Smooth muscle cell (in vitro differentiated cells): Measurements from ENCODE around the gene RNASEH1. TPM values are rescaled to one million over a fixed set of nuclear protein-coding genes. Genes with fewer than 3 reads are reported as not detected.

Experiments
- DNase-seq: peaks from one replicate; lab custom pipeline; 2025; ENCODE audit not compliant: unreplicated experiment; lab: John Stamatoyannopoulos, UW
- H2AFZ ChIP-seq: fragments of 200-600 bp; sonication (generic); 2 replicates; pipeline ENCODE4 v1.6.0; 2016; ENCODE audit warnings: antibody characterized with exemption, low read depth, mild to moderate bottlenecking
- H3F3A ChIP-seq: fragments of 200-600 bp; sonication (generic); 2 replicates; pipeline ENCODE4 v1.6.0; 2017; ENCODE audit warnings: antibody characterized with exemption, low read depth
- H3K27ac ChIP-seq: fragments of 200-600 bp; sonication (generic); 2 replicates; pipeline ENCODE4 v1.5.1; 2016; ENCODE audit warnings: low read depth, mild to moderate bottlenecking
- H3K27me3 ChIP-seq: fragments of 200-600 bp; sonication (generic); 2 replicates; pipeline ENCODE4 v1.6.1; 2016; ENCODE audit warnings: low read depth, mild to moderate bottlenecking
- H3K36me3 ChIP-seq: fragments of 200-600 bp; sonication (generic); 2 replicates; pipeline ENCODE4 v1.5.1; 2016; ENCODE audit warnings: low read depth
- H3K4me1 ChIP-seq: fragments of 200-600 bp; sonication (generic); 2 replicates; pipeline ENCODE4 v1.5.1; 2016; ENCODE audit warnings: low read depth
- H3K4me2 ChIP-seq: fragments of 200-600 bp; sonication (generic); 2 replicates; pipeline ENCODE4 v1.6.0; 2016; ENCODE audit warnings: mild to moderate bottlenecking
- H3K4me3 ChIP-seq: fragments of 200-600 bp; sonication (generic); 2 replicates; pipeline ENCODE4 v1.5.1; 2016; ENCODE audit warnings: mild to moderate bottlenecking
- H3K79me2 ChIP-seq: fragments of 200-600 bp; sonication (generic); 2 replicates; pipeline ENCODE4 v1.6.0; 2016; ENCODE audit warnings: low read depth, mild to moderate bottlenecking
- H3K9ac ChIP-seq: fragments of 200-600 bp; sonication (generic); 2 replicates; pipeline ENCODE4 v1.6.0; 2016; ENCODE audit warnings: low read depth
- H3K9me3 ChIP-seq: fragments of 200-600 bp; sonication (generic); replicated peaks from 2 replicates; pipeline ENCODE4 v1.5.1; 2016; ENCODE audit warnings: low read depth
- H4K20me1 ChIP-seq: fragments of 200-600 bp; sonication (generic); 2 replicates; pipeline ENCODE4 v1.6.0; 2016; ENCODE audit warnings: low read depth
- CTCF ChIP-seq: fragments of 200-600 bp; sonication (generic); IDR thresholded peaks from 2 replicates; pipeline ENCODE4 v1.5.1; 2017; ENCODE audit warnings: borderline replicate concordance, mild to moderate bottlenecking, antibody characterized with exemption; ENCODE audit not compliant: insufficient read depth, poor library complexity, severe bottlenecking
- WGBS: methylation state at CpG from one replicate; pipeline ENCODE4 v1.1.7; 2016; ENCODE audit warnings: low lambda C conversion rate; 5-methylcytosine and 5-hydroxymethylcytosine counted together
- polyA plus RNA-seq: library from polyadenylated mRNA; unstranded; fragments of >200 nt; fragmentation: Nextera tagmentation; extraction: Ambion mirVana; gene quantifications from 2 replicates; pipeline ENCODE4 v1.2.1, GENCODE V29; 2016
- total RNA-seq: library from RNA; depleted of rRNA; stranded (reverse); fragments of >200 nt; gene quantifications from 2 replicates; pipeline ENCODE4 v1.2.3, GENCODE V29; 2014

Gene RNASEH1
- total and polyA plus RNA-seq, 2 experiments from 2014 or later, result 18.3 to 39.2 TPM

DNA sequence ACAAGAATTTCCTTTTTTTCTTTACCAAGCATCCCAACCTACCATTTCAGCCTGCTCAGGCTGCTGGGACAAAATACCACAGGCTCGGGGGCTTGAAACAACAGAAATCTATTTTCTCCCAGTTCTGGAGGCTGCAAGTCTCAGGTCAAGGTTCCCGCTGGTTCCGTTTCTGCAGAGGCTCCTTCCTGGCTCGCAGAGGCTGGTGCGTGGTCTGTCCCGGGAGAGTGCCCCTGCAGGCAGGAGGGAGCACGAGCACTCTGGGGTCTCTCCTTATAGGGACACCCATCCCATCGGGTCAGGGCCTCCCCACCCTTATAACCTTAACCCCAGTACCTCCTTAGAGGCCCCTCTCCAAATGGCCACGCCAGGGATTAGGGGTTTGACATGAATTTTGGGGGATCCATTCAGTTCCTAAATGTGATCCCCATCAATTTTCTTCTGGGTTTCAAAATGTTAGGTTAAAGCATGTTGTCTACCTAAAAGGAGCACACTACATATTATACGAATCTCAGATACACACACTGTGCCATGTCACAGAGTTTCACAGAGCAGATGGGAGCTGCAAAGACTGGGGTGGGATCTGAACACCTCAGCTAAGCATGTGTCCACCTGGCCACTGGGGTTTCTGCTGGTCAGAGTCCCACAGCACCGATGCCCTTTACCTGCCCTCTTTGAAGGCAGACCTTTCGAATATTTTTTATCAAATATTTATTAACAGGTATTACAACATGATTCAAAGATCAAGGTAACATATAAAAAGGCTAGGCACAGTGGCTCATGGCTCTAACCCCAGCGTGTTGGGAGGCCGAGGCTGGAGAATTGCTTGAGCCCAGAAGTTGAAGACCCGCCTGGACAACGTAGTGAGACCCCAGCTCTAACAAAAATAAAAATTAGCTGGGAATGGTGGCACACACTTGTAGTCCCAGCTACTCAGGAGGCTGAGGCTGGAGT, 21.2 kb downstream of the RNASEH1 start:
- peaks cover 10% of the 10 kb centered on the region for H3F3A ChIP-seq
- WGBS, result 76% methylated on average over 16 of the region's 16 CpGs
- H3K27ac ChIP-seq, result peak overlapping the region; percentile 100
- H3K9ac ChIP-seq, result peak overlapping the region; percentile 98
- H3K36me3 ChIP-seq, result peaks cover 5% of the 10 kb centered on the region
- no peaks in the 10 kb centered on the region for H3K27me3 ChIP-seq
- no peak for DNase-seq
- H3K4me1 ChIP-seq, result peaks cover 6% of the 10 kb centered on the region
- H4K20me1 ChIP-seq, result peaks cover 2% of the 10 kb centered on the region
- H3K4me3 ChIP-seq, result peak overlapping the region; percentile 44
- peak overlapping the region; percentile 85 for H3K4me2 ChIP-seq
- peak overlapping the region; percentile 16 for H2AFZ ChIP-seq
- no peaks in the 10 kb centered on the region for H3K9me3 ChIP-seq
- peak; percentile 36 for TF ChIP-seq CTCF
- peaks cover 4% of the 10 kb centered on the region for H3K79me2 ChIP-seq

DNA sequence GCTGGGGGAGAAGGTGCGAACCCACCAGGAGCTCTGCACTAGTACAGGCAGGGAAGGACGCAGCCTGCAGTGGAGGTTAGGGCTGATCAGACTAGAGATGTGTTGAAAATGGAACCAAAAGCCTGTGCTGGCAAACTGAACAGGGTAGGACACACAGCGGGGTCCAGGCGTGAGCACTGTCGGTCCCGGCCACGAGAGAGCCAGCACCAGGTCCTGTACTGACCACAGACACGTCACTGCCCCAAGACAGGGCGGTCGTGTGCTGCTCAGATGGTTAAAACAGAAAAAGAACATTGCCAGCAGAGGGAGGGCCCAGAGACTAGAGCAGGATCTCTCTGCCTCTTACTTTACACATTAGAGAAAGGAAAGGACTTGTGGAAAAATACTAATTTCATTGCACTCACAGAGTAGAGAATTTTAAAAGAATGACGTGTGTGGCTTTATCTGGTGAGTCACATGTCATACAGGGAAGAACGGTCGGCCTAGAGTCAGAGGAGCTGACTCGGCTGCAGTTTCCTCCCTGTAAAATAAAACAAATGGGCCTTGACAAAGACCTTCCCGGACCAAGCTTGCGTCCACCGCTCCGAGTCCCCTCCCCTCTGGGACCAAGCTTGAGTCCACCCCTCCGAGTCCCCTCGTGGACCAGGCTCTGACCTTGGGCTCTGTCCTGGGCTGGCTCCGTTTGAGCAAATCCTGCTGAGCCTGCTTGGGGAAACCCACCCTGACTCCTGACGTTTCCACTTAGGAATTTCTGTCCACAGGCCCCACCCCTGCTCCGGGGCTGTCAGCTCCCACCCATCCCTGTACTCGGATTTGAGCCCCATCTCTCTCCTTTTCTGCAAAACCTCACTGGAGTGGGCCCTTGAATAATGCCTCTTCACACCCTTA, 22.1 kb downstream of the RNASEH1 start:
- peak; percentile 48 for DNase-seq
- peak; percentile 23 for TF ChIP-seq CTCF
- H3K27me3 ChIP-seq, result no peaks in the 10 kb centered on the region
- H3F3A ChIP-seq, result peaks cover 10% of the 10 kb centered on the region
- peak overlapping the region; percentile 98 for H3K9ac ChIP-seq
- H3K4me1 ChIP-seq, result peaks cover 6% of the 10 kb centered on the region
- H3K27ac ChIP-seq, result peak overlapping the region; percentile 100
- H3K79me2 ChIP-seq, result no peaks in the 10 kb centered on the region
- no peaks in the 10 kb centered on the region for H3K9me3 ChIP-seq
- H3K36me3 ChIP-seq, result no peaks in the 10 kb centered on the region
- 12% methylated on average over 24 of the region's 24 CpGs for WGBS
- peak overlapping the region; percentile 85 for H3K4me2 ChIP-seq
- no peaks in the 10 kb centered on the region for H4K20me1 ChIP-seq
- H2AFZ ChIP-seq, result peak overlapping the region; percentile 45
- H3K4me3 ChIP-seq, result peak overlapping the region; percentile 44

GRCh38 chr2:3535467-3535793, 22.7 kb downstream of the RNASEH1 start:
- H2AFZ ChIP-seq, result peak overlapping the region; percentile 0

More at GRCh38 chr2:3535467-3535793, 22.7 kb downstream of the RNASEH1 start:
- Histone ChIP-seq H3K4me1 (peaks cover 6% of the 10 kb centered on the region), H3F3A (peaks cover 10% of the 10 kb centered on the region), H3K79me2 (no peaks in the 10 kb centered on the region), H3K27ac (peak overlapping the region; percentile 100), H4K20me1 (no peaks in the 10 kb centered on the region), H3K36me3 (no peaks in the 10 kb centered on the region), H3K4me2 (peak overlapping the region; percentile 85), H3K4me3 (peak overlapping the region; percentile 44), H3K9ac (peak overlapping the region; percentile 98), H3K9me3 (no peaks in the 10 kb centered on the region), H3K27me3 (no peaks in the 10 kb centered on the region)
- 82% methylated on average over 5 of the region's 5 CpGs for WGBS
- no peak for TF ChIP-seq CTCF
- no peak for DNase-seq
